HepG2 (cell line): ENCODE data around the gene GCLC. TPM values are rescaled to one million over a fixed set of nuclear protein-coding genes. Genes with fewer than 3 reads are reported as not detected.
A peak's percentile ranks its signal among the peaks of the same experiment; 100 is the strongest.

Experiments used
- CCDC6 ChIP-seq: sonication (generic); formaldehyde crosslinking; IDR thresholded peaks from 2 replicates; pipeline ENCODE4 v1.8.1; 2022; ENCODE audit warnings: mild to moderate bottlenecking, missing genetic modification reagents, moderate library complexity
- CREM ChIP-seq, 2 experiments: sonication (generic) in 1 of 2; formaldehyde crosslinking in 1 of 2; IDR thresholded peaks; 2 replicates each; pipeline versions ENCODE4 v1.4.0 to v1.6.1; 2016 to 2020; ENCODE audit warnings: antibody characterized with exemption in 1 of 2, mild to moderate bottlenecking in 1 of 2, missing genetic modification reagents in 1 of 2
- DR1 ChIP-seq: sonication (generic); formaldehyde crosslinking; IDR thresholded peaks from 2 replicates; pipeline ENCODE4 v1.8.0; 2021; ENCODE audit warnings: mild to moderate bottlenecking, missing genetic modification reagents, inconsistent platforms
- ETS1 ChIP-seq: sonication (generic); formaldehyde crosslinking; IDR thresholded peaks from 2 replicates; pipeline ENCODE4 v1.4.0; 2020; ENCODE audit warnings: missing genetic modification reagents
- FOXA3 ChIP-seq: IDR thresholded peaks from 2 replicates; pipeline ENCODE4 v1.6.1; 2016; ENCODE audit warnings: missing genetic modification reagents, missing compliant biosample characterization
- IRF2 ChIP-seq: IDR thresholded peaks from 2 replicates; pipeline ENCODE4 v1.6.1; 2018; ENCODE audit warnings: missing genetic modification reagents, missing compliant biosample characterization
- NFE2 ChIP-seq: sonication (generic); formaldehyde crosslinking; IDR thresholded peaks from 2 replicates; pipeline ENCODE4 v1.4.0; 2020; ENCODE audit warnings: missing genetic modification reagents
- NFIC ChIP-seq: IDR thresholded peaks from 2 replicates; pipeline ENCODE4 v1.6.1; 2012; ENCODE audit warnings: mild to moderate bottlenecking, low read length, inconsistent platforms
- NPAS2 ChIP-seq: sonication (generic); formaldehyde crosslinking; IDR thresholded peaks from 2 replicates; pipeline ENCODE4 v1.8.0; 2022; ENCODE audit warnings: mild to moderate bottlenecking, missing genetic modification reagents, borderline replicate concordance
- RARG ChIP-seq: sonication (generic); formaldehyde crosslinking; IDR thresholded peaks from 2 replicates; pipeline ENCODE4 v1.4.0; 2020; ENCODE audit warnings: low read depth, mild to moderate bottlenecking, missing genetic modification reagents
- SCMH1 ChIP-seq: sonication (generic); formaldehyde crosslinking; IDR thresholded peaks from 2 replicates; pipeline ENCODE4 v1.9.0; 2021; ENCODE audit warnings: missing genetic modification reagents, mild to moderate bottlenecking, borderline replicate concordance
- STAT5B ChIP-seq: sonication (generic); formaldehyde crosslinking; IDR thresholded peaks from 2 replicates; pipeline ENCODE4 v1.4.0; 2020; ENCODE audit warnings: missing genetic modification reagents
- TERF1 ChIP-seq: sonication (generic); formaldehyde crosslinking; IDR thresholded peaks from 2 replicates; pipeline ENCODE4 v1.8.0; 2022; ENCODE audit warnings: mild to moderate bottlenecking, missing genetic modification reagents, moderate library complexity
- TRAFD1 ChIP-seq: sonication (generic); formaldehyde crosslinking; IDR thresholded peaks from 2 replicates; pipeline ENCODE4 v1.5.1; 2020; ENCODE audit warnings: missing genetic modification reagents, mild to moderate bottlenecking, borderline replicate concordance
- XRCC5 ChIP-seq: fragments of 200-400 bp; formaldehyde crosslinking; optimal IDR thresholded peaks from 2 replicates; pipeline ENCODE3; 2017; ENCODE audit warnings: mild to moderate bottlenecking, low read length
- YEATS2 ChIP-seq: sonication (generic); formaldehyde crosslinking; IDR thresholded peaks from 2 replicates; pipeline ENCODE4 v1.4.0; 2020; ENCODE audit warnings: missing genetic modification reagents, borderline replicate concordance
- ZFAT ChIP-seq: sonication (generic); formaldehyde crosslinking; conservative IDR thresholded peaks from 2 replicates; pipeline ENCODE4 v1.8.1; 2023; ENCODE audit warnings: missing genetic modification reagents, inconsistent platforms
- ZNF513 ChIP-seq: sonication (generic); formaldehyde crosslinking; conservative IDR thresholded peaks from 2 replicates; pipeline ENCODE4 v1.5.0; 2020; ENCODE audit warnings: missing genetic modification reagents
- ZNF639 ChIP-seq: conservative IDR thresholded peaks from 2 replicates; pipeline ENCODE4 v1.6.1; 2018; ENCODE audit warnings: missing genetic modification reagents
- ZNF7 ChIP-seq: IDR thresholded peaks from 2 replicates; pipeline ENCODE4 v1.6.1; 2016; ENCODE audit warnings: missing biosample characterization, missing genetic modification reagents
- ZNF772 ChIP-seq: sonication (generic); formaldehyde crosslinking; IDR thresholded peaks from 2 replicates; pipeline ENCODE4 v1.5.0; 2020; ENCODE audit warnings: mild to moderate bottlenecking, missing genetic modification reagents
- polyA plus RNA-seq, 8 experiments: library from polyadenylated mRNA; depleted of rRNA in 3 of 8; stranded (reverse) in 7 of 8; unstranded in 1 of 8; fragments of >200 nt; fragmentation: Illumina TruSeq in 4 of 8; extraction: Trizol in 4 of 8; gene quantifications; 2 replicates each; pipeline versions ENCODE4 v1.2.1 to v1.2.3, GENCODE V29; 2011 to 2016; ENCODE audit warnings: low read depth in 4 of 8, missing spikeins in 1 of 8, mixed read lengths in 1 of 8; ENCODE audit not compliant: insufficient read depth in 1 of 8
- total RNA-seq, 5 experiments: library from RNA; depleted of rRNA; stranded (reverse); fragments of >200 nt; fragmentation: Illumina TruSeq; extraction: Trizol; gene quantifications; 2 replicates each; pipeline ENCODE4 v1.2.3, GENCODE V29; 2016; ENCODE audit warnings: low read depth in 1 of 5

Gene GCLC
- total and polyA plus RNA-seq, 2 of the 13 experiments (the other 11 are each of a cell fraction or from before 2014, with no cell fraction given) = 35.3 to 84.6 TPM

- TF ChIP-seq ZNF772 (CRISPR knock-in tag) (peak; percentile 99), TERF1 (CRISPR knock-in tag) (0 out of 2 replicates have a peak, but pooled peaks have one; percentile 36), CREM (IDR thresholded peaks at IDR 0.05) (no peak; the same call in 1 of the 2 replicates), CREM (CRISPR knock-in tag; IDR thresholded peaks at IDR 0.05) (no peak), NPAS2 (CRISPR knock-in tag) (peak; percentile 59; the same call in 1 of the 2 replicates), ZNF513 (CRISPR knock-in tag) (no peak; the same call in 1 of the 2 replicates), DR1 (CRISPR knock-in tag) (peak; percentile 62; the same call in 1 of the 2 replicates), NFIC (0 out of 2 replicates have a peak, but pooled peaks have one; percentile 49), SCMH1 (CRISPR knock-in tag) (no peak), STAT5B (CRISPR knock-in tag) (0 out of 2 replicates have a peak, but pooled peaks have one; percentile 27), YEATS2 (peak; percentile 90), RARG (CRISPR knock-in tag) (no peak), TRAFD1 (CRISPR knock-in tag) (no peak; the same call in 1 of the 2 replicates), ZNF7 (CRISPR knock-in tag) (no peak), FOXA3 (peak; percentile 85), XRCC5 (peak; percentile 95), ZFAT (CRISPR knock-in tag) (peak; percentile 83; the same call in 1 of the 2 replicates), CCDC6 (CRISPR knock-in tag) (peak; percentile 99), NFE2 (CRISPR knock-in tag) (peak; percentile 99), ETS1 (CRISPR knock-in tag) (0 out of 2 replicates have a peak, but pooled peaks have one; percentile 53), ZNF639 (CRISPR knock-in tag) (peak; percentile 89; the same call in 1 of the 2 replicates), IRF2 (CRISPR knock-in tag) (peak; percentile 98)
These were observed 3.1 kb upstream of the GCLC start (continued) for GRCh38 chr6:53547811-53548496.
